ENCODE results near the gene ZC3H4. TPM values are rescaled to one million over a fixed set of nuclear protein-coding genes. Genes with fewer than 3 reads are reported as not detected.

ZC3H4 gene
- total RNA-seq, 1 donor: 20.4 TPM

GRCh38 chr19:47018923-47019322 lies 94.7 kb downstream of the ZC3H4 start:
- TF ChIP-seq, protein P1, sequence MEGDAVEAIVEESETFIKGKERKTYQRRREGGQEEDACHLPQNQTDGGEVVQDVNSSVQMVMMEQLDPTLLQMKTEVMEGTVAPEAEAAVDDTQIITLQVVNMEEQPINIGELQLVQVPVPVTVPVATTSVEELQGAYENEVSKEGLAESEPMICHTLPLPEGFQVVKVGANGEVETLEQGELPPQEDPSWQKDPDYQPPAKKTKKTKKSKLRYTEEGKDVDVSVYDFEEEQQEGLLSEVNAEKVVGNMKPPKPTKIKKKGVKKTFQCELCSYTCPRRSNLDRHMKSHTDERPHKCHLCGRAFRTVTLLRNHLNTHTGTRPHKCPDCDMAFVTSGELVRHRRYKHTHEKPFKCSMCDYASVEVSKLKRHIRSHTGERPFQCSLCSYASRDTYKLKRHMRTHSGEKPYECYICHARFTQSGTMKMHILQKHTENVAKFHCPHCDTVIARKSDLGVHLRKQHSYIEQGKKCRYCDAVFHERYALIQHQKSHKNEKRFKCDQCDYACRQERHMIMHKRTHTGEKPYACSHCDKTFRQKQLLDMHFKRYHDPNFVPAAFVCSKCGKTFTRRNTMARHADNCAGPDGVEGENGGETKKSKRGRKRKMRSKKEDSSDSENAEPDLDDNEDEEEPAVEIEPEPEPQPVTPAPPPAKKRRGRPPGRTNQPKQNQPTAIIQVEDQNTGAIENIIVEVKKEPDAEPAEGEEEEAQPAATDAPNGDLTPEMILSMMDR (IDR thresholded peaks at IDR 0.05; ENCODE audit: insufficient read depth, low read length): no peak
- DNase-seq (ENCODE audit: low read depth): no peak
- H3K4me3 ChIP-seq (ENCODE audit: low read depth, low read length): no peak overlapping the region

Other genes starting within 250 kb of the ZC3H4 start
- gene NPAS1, start 93.9 kb downstream of the ZC3H4 start, total RNA-seq (ENCODE audit: low replicate concordance): 0.49 and 2.1 TPM in 2 replicates
- gene TMEM160, start 65.2 kb downstream of the ZC3H4 start, total RNA-seq (ENCODE audit: low replicate concordance): 21.0 and 43.1 TPM in 2 replicates
- 70.2 and 140 TPM in 2 replicates for gene SAE1, start 17.1 kb upstream of the ZC3H4 start, total RNA-seq (ENCODE audit: low replicate concordance)
- 9.2 and 12.9 TPM in 2 replicates for gene BBC3, start 117.4 kb upstream of the ZC3H4 start, total RNA-seq (ENCODE audit: low replicate concordance)
- gene CCDC9, start 142.7 kb upstream of the ZC3H4 start, total RNA-seq (ENCODE audit: low replicate concordance): 6.5 and 16.3 TPM in 2 replicates
- gene INAFM1, start 161.1 kb upstream of the ZC3H4 start, total RNA-seq (ENCODE audit: low replicate concordance): 1.6 and 2.3 TPM in 2 replicates
- gene C5AR1, start 196.1 kb upstream of the ZC3H4 start, total RNA-seq (ENCODE audit: low replicate concordance): 0.09 TPM in 1 of 2 replicates, not detected in the other
- gene C5AR2, start 218.4 kb upstream of the ZC3H4 start, total RNA-seq (ENCODE audit: low replicate concordance): 0.33 and 0.63 TPM in 2 replicates
- gene DHX34, start 235.5 kb upstream of the ZC3H4 start, total RNA-seq (ENCODE audit: low replicate concordance): 8.1 and 11.6 TPM in 2 replicates

Data from fibroblast of the aortic adventitia (primary cell).